Upper lobe of left lung (tissue), 6 donors: Measurements from ENCODE around the gene SLC6A13. TPM values are rescaled to one million over a fixed set of nuclear protein-coding genes. Genes with fewer than 3 reads are reported as not detected.

Experiments
- ATAC-seq, 2 donors: fragments of 200-7000 bp; cut with Tn5 transposase; one replicate each; pipeline ENCODE4 v1.9.1; 2022; ENCODE audit warnings: mild to moderate bottlenecking in 2 of 2, moderate library complexity in 2 of 2; ENCODE audit not compliant: low FRiP score in 2 of 2
- DNase-seq, 2 donors: peaks; one replicate each; pipeline ENCODE4 v3.0.0-alpha.2; 2019 to 2020
- H3K27ac ChIP-seq, 4 donors: fragments of 200-600 bp; sonication (generic); one replicate each; pipeline ENCODE4 v1.5.1; 2016 to 2019
- H3K27me3 ChIP-seq, 4 donors: fragments of 200-600 bp; sonication (generic); one replicate each; pipeline ENCODE4 v1.5.1; 2017 to 2019
- H3K36me3 ChIP-seq, 4 donors: fragments of 200-600 bp; sonication (generic); one replicate each; pipeline ENCODE4 v1.5.1; 2016 to 2019
- H3K4me1 ChIP-seq, 4 donors: fragments of 200-600 bp; sonication (generic); one replicate each; pipeline ENCODE4 v1.5.1; 2018 to 2019
- H3K4me3 ChIP-seq, 4 donors: fragments of 200-600 bp; sonication (generic); one replicate each; pipeline ENCODE4 v1.5.1; 2017 to 2019; ENCODE audit warnings: mild to moderate bottlenecking in 2 of 4, moderate library complexity in 1 of 4
- H3K9me3 ChIP-seq, 4 donors: fragments of 200-600 bp; sonication (generic); one replicate each; pipeline ENCODE4 v1.5.1; 2018 to 2019
- CTCF ChIP-seq, 6 experiments: fragments of 450-650 bp in 4 of 6; fragments of 200-600 bp in 2 of 6; sonication (generic) in 2 of 6; IDR thresholded peaks; one replicate each; pipeline ENCODE4 v1.5.1; 2016 to 2019; ENCODE audit warnings: antibody characterized with exemption in 6 of 6
- EP300 ChIP-seq, 4 donors: sonication (generic); formaldehyde crosslinking; IDR thresholded peaks; one replicate each; pipeline ENCODE4 v1.5.1; 2017; ENCODE audit warnings: antibody characterized with exemption in 4 of 4, control low read depth in 2 of 4
- POLR2A ChIP-seq, 4 donors: fragments of 450-650 bp; IDR thresholded peaks; one replicate each; pipeline ENCODE4 v1.5.1; 2016 to 2017; ENCODE audit warnings: antibody characterized with exemption in 4 of 4, mild to moderate bottlenecking in 2 of 4
- POLR2AphosphoS5 ChIP-seq, 2 donors: sonication (generic); formaldehyde crosslinking; IDR thresholded peaks; one replicate each; pipeline ENCODE4 v1.5.1; 2017; ENCODE audit warnings: antibody characterized with exemption in 2 of 2
- WGBS, 2 donors: methylation state at CpG; one replicate each; pipeline ENCODE4 v1.1.5; 2017 to 2018; 5-methylcytosine and 5-hydroxymethylcytosine counted together
- total RNA-seq, 6 donors: library from RNA; depleted of rRNA in 4 of 6; stranded (reverse); fragments of >200 nt in 4 of 6; gene quantifications; one replicate each; pipeline versions ENCODE4 v1.1.0 to v1.2.1, GENCODE V29; 2016 to 2021
- donor health status: DM: no; HTN: no; CAD: no; lungs with moderate emphysema.
- donor health status: DM: no; HTN: yes; CAD: no; lungs with severe emphysema.

The SLC6A13 gene
- total RNA-seq, 6 donors from 2014 or later: 1.6 to 2.3 (median 2.0) TPM; not detected in 1

DNA sequence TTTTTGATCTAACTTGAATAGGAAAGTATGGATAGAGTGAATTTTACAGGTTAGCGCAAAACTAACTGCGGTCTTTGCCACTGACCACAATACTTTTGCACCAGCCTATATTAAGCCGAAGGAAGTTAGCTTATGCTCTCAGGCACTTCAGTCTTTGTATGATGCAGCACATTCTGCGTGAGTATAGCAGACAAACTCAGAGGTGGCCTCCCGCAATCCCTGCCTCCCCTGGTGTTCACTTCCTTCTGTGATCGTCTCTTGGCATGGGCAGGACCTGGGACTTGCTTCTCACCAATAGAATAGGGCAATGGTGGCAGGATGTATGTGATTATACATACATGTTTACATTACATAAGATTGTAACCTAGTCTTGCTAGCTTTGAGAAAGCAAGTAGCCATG, 10.3 kb upstream of the SLC6A13 start:
- Histone ChIP-seq H3K9me3 (no peaks in the 10 kb centered on the region), H3K4me1 (no peaks in the 10 kb centered on the region)
- 86 to 90% methylated on average over 5 to 6 of the region's 6 CpGs for WGBS, 2 donors

DNA sequence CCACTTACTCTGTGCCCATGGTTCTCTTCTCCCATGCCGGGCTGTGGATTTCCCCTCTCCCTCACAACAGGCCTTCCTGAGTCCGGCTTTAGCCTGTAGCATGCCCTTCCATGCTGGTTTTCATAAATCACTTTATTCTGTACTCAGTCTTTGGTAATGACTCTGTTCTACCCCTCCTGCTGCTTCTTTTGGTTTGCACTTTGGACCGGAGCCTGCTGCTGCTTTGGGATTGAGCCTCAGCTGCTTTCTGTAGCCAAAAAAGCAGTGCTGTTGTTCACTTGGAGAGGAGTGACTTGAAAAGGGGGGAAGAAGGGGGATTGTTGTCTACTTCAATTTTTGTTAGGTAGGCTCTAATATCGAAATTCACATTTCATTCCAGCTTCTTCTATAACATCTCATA, 8.5 kb upstream of the SLC6A13 start:
- TF ChIP-seq CTCF (IDR thresholded peaks at IDR 0.05) (no peak), EP300 (IDR thresholded peaks at IDR 0.05) (no peak), POLR2AphosphoS5 (IDR thresholded peaks at IDR 0.05) (no peak), POLR2A (IDR thresholded peaks at IDR 0.05) (no peak)
- 78 to 85% methylated on average over 4 of the region's 4 CpGs for WGBS, 2 donors
- Histone ChIP-seq H3K27ac (no peak overlapping the region), H3K4me3 (no peak overlapping the region), H3K9me3 (no peaks in the 10 kb centered on the region), H3K36me3 (no peaks in the 10 kb centered on the region), H3K4me1 (no peaks in the 10 kb centered on the region), H3K27me3 (no peaks in the 10 kb centered on the region)
- ATAC-seq: no peak
- no peak for DNase-seq

More for the DNA sequence above, 10.3 kb upstream of the SLC6A13 start:
- H3K27me3 ChIP-seq: no peaks in the 10 kb centered on the region
- ATAC-seq (no peak), DNase-seq (no peak)
- TF ChIP-seq POLR2AphosphoS5 (IDR thresholded peaks at IDR 0.05) (no peak), POLR2A (IDR thresholded peaks at IDR 0.05) (no peak), EP300 (IDR thresholded peaks at IDR 0.05) (no peak)
- H3K27ac ChIP-seq: no peak overlapping the region
- H3K36me3 ChIP-seq: no peaks in the 10 kb centered on the region
- H3K4me3 ChIP-seq: no peak overlapping the region

DNA sequence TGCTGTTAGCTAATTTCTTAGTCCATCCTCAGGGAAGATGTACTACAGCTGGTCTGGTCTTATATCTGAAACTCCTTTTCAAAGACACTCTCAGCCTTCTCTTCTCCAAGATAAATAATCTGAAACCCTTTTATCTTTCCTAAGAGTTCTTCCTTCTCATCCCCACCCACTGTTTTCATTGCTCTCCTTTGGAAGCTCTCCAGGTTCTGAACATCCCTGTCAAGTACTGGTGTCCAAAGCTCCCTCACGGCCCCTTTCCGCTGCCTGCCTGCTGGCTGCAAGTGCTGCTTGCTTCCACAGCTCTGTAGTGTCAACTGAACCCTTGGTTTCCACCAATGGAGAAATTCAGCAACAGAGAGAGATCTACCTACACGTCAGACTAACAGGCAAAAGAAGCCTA, 6.6 kb upstream of the SLC6A13 start:
- TF ChIP-seq POLR2AphosphoS5 (IDR thresholded peaks at IDR 0.05) (no peak), EP300 (IDR thresholded peaks at IDR 0.05) (no peak), POLR2A (IDR thresholded peaks at IDR 0.05) (no peak), CTCF (IDR thresholded peaks at IDR 0.05) (no peak)
- Histone ChIP-seq H3K36me3 (no peaks in the 10 kb centered on the region), H3K4me3 (no peak overlapping the region), H3K27ac (no peak overlapping the region), H3K27me3 (no peaks in the 10 kb centered on the region), H3K4me1 (no peaks in the 10 kb centered on the region), H3K9me3 (no peaks in the 10 kb centered on the region)
- ATAC-seq (peak in 1 of 2 donors; percentile 68), DNase-seq (no peak)
- 43 to 47% methylated on average over 3 of the region's 3 CpGs for WGBS, 2 donors

DNA sequence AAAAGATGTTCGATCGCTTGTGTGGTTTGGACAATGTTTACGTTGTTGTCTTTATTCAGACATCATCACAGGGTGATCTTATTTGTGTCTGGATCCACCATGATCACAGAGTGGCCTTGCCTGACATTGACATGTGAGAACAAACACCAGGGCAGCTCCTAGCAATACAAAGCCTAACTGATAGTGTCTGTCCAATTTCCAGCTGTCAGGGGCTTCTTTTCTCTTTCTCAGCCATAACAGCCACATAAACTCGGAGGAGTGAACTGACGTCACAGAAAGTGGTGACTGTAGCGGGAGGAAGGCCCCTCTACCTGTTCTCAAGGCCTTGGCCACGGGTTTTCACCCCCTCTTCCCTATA, 5.8 kb upstream of the SLC6A13 start:
- Histone ChIP-seq H3K27me3 (no peaks in the 10 kb centered on the region), H3K4me1 (no peaks in the 10 kb centered on the region), H3K27ac (no peak overlapping the region), H3K4me3 (no peak overlapping the region), H3K9me3 (no peaks in the 10 kb centered on the region), H3K36me3 (no peaks in the 10 kb centered on the region)
- no peak for ATAC-seq
- 38 to 40% methylated on average over 7 of the region's 7 CpGs for WGBS, 2 donors
- TF ChIP-seq POLR2AphosphoS5 (IDR thresholded peaks at IDR 0.05) (no peak), CTCF (IDR thresholded peaks at IDR 0.05) (no peak), POLR2A (IDR thresholded peaks at IDR 0.05) (no peak), EP300 (IDR thresholded peaks at IDR 0.05) (no peak)
- no peak for DNase-seq

- H3K27ac ChIP-seq: no peak overlapping the region
- ATAC-seq (no peak), DNase-seq (no peak)
- H3K9me3 ChIP-seq: no peaks in the 10 kb centered on the region
- H3K36me3 ChIP-seq: no peaks in the 10 kb centered on the region
- no peak overlapping the region for H3K4me3 ChIP-seq
- H3K27me3 ChIP-seq: no peaks in the 10 kb centered on the region
- WGBS, 2 donors: 27 to 40% methylated on average over 14 of the region's 14 CpGs
- TF ChIP-seq CTCF (IDR thresholded peaks at IDR 0.05): no peak
- TF ChIP-seq EP300 (IDR thresholded peaks at IDR 0.05): no peak
- no peak for TF ChIP-seq POLR2AphosphoS5 (IDR thresholded peaks at IDR 0.05)
- no peak for TF ChIP-seq POLR2A (IDR thresholded peaks at IDR 0.05)
- no peaks in the 10 kb centered on the region for H3K4me1 ChIP-seq
Observed at GRCh38 chr12:267581-268482, 5.2 kb upstream of the SLC6A13 start.
